GM12878 (cell line): ENCODE measurements around the gene GZMH.

Experiments
- ATF7 ChIP-seq: fragments of 450-650 bp; IDR thresholded peaks from 2 replicates; pipeline ENCODE4 v1.6.1; 2016; ENCODE audit warnings: low read depth, mild to moderate bottlenecking
- CEBPZ ChIP-seq: fragments of 150-350 bp; IDR thresholded peaks from 2 replicates; pipeline ENCODE4 v1.6.1; 2016; ENCODE audit warnings: low read depth, low read length
- CTCF ChIP-seq, 3 experiments: IDR thresholded peaks in 2 of 3; conservative IDR thresholded peaks in 1 of 3; 2 replicates each; pipeline ENCODE4 v1.5.1; 2011; ENCODE audit warnings: low read depth in 3 of 3, low read length in 3 of 3, mild to moderate bottlenecking in 3 of 3, control low read depth in 2 of 3, moderate library complexity in 2 of 3, inconsistent platforms in 1 of 3, mixed read lengths in 1 of 3; ENCODE audit not compliant: control insufficient read depth in 2 of 3, insufficient read depth in 1 of 3; ENCODE audit errors: extremely low read depth in 1 of 3
- DPF2 ChIP-seq: fragments of 450-650 bp; IDR thresholded peaks from 2 replicates; pipeline ENCODE4 v1.6.1; 2017; ENCODE audit warnings: mild to moderate bottlenecking
- NR2F1 ChIP-seq: fragments of 450-650 bp; conservative IDR thresholded peaks from 2 replicates; pipeline ENCODE4 v1.6.1; 2017; ENCODE audit warnings: mild to moderate bottlenecking
- POLR2A ChIP-seq: IDR thresholded peaks from 2 replicates; pipeline ENCODE4 v1.6.1; 2011; ENCODE audit warnings: low read depth, mild to moderate bottlenecking, low read length
- POLR2AphosphoS5 ChIP-seq: IDR thresholded peaks from 2 replicates; pipeline ENCODE4 v1.6.1; 2011; ENCODE audit warnings: mild to moderate bottlenecking, low read length, inconsistent platforms
- RFX5 ChIP-seq: IDR thresholded peaks from 2 replicates; pipeline ENCODE4 v1.6.1; 2011; ENCODE audit warnings: low read depth, low read length, improper control_type of control experiment
- SP1 ChIP-seq: IDR thresholded peaks from one replicate; pipeline ENCODE4 v1.6.1; 2011; ENCODE audit warnings: low read depth, low read length
- ZBTB40 ChIP-seq: fragments of 450-650 bp; IDR thresholded peaks from 2 replicates; pipeline ENCODE4 v1.6.1; 2016; ENCODE audit warnings: mild to moderate bottlenecking, moderate library complexity, borderline replicate concordance
- ZNF24 ChIP-seq: fragments of 450-650 bp; IDR thresholded peaks from 2 replicates; pipeline ENCODE4 v1.6.1; 2017; ENCODE audit warnings: antibody characterized with exemption, mild to moderate bottlenecking
- ZNF274 ChIP-seq: IDR thresholded peaks from one replicate; pipeline ENCODE4 v1.8.0; 2011; ENCODE audit not compliant: insufficient read length, insufficient read depth
- ZNF384 ChIP-seq: IDR thresholded peaks from 2 replicates; pipeline ENCODE4 v1.6.1; 2012; ENCODE audit warnings: low read depth, mild to moderate bottlenecking, low read length, improper control_type of control experiment, borderline replicate concordance

GRCh38 chr14:24565766-24566165 is 43.7 kb downstream of the GZMH start:
- no peak for TF ChIP-seq CTCF (IDR thresholded peaks at IDR 0.05 in 2 of 3, conservative IDR thresholded peaks at IDR 0.05 in 1 of 3; ENCODE audit: control insufficient read depth in 2 of 3, extremely low read depth in 1 of 3, insufficient read depth in 1 of 3, low read depth in 3 of 3, low read length in 3 of 3)
- no peak for TF ChIP-seq POLR2A
- TF ChIP-seq NR2F1: no peak
- no peak for TF ChIP-seq ZNF24
- TF ChIP-seq POLR2AphosphoS5: no peak
- TF ChIP-seq SP1: no peak
- no peak for TF ChIP-seq ZNF274
- no peak for TF ChIP-seq DPF2
- TF ChIP-seq ZBTB40: no peak
- no peak for TF ChIP-seq CEBPZ
- TF ChIP-seq ZNF384: no peak
- no peak for TF ChIP-seq RFX5
- no peak for TF ChIP-seq ATF7
